SK-N-SH (cell line): ENCODE data around the gene SFRP5.

Experiments used
- CHD2 ChIP-seq: fragments of 150-350 bp; IDR thresholded peaks from 2 replicates; pipeline ENCODE4 v1.6.1; 2018; ENCODE audit warnings: low read length; ENCODE audit not compliant: partially characterized antibody
- EP300 ChIP-seq, 2 experiments: IDR thresholded peaks; 2 replicates each; pipeline versions ENCODE4 v1.4.0 to v1.6.1; 2012; ENCODE audit warnings: borderline replicate concordance in 1 of 2, low read depth in 1 of 2, low read length in 1 of 2
- EZH2phosphoT487 ChIP-seq: fragments of 200-600 bp; sonication (generic); IDR thresholded peaks from 2 replicates; pipeline ENCODE4 v1.6.1; 2017; ENCODE audit warnings: low read depth, mixed run types, mild to moderate bottlenecking, antibody characterized with exemption, moderate library complexity, borderline replicate concordance
- GATA2 ChIP-seq: sonication (generic); formaldehyde crosslinking; IDR thresholded peaks from 2 replicates; pipeline ENCODE4 v1.5.0; 2020; ENCODE audit warnings: mild to moderate bottlenecking, missing genetic modification reagents
- NRF1 ChIP-seq: IDR thresholded peaks from 2 replicates; pipeline ENCODE4 v1.6.1; 2012; ENCODE audit warnings: low read depth, mild to moderate bottlenecking, low read length
- POLR2AphosphoS5 ChIP-seq: IDR thresholded peaks from 2 replicates; pipeline ENCODE4 v1.6.1; 2012; ENCODE audit warnings: low read depth, low read length
- RFX5 ChIP-seq: IDR thresholded peaks from 2 replicates; pipeline ENCODE4 v1.6.1; 2012; ENCODE audit warnings: mild to moderate bottlenecking, improper control_type of control experiment, low read length
- TAF1 ChIP-seq: IDR thresholded peaks from 2 replicates; pipeline ENCODE4 v1.6.1; 2012; ENCODE audit warnings: low read depth, mild to moderate bottlenecking, low read length, moderate library complexity, borderline replicate concordance
- TEAD4 ChIP-seq: IDR thresholded peaks from 2 replicates; pipeline ENCODE4 v1.4.0; 2012; ENCODE audit warnings: mild to moderate bottlenecking, borderline replicate concordance; ENCODE audit not compliant: insufficient read depth
- YY1 ChIP-seq: IDR thresholded peaks from 2 replicates; pipeline ENCODE4 v1.4.0; 2012; ENCODE audit warnings: low read depth, mild to moderate bottlenecking
- TF ChIP-seq, protein P1 (sequence below): fragments of 200-600 bp; sonication (generic); IDR thresholded peaks from 2 replicates; pipeline ENCODE4 v1.6.1; 2017; ENCODE audit warnings: antibody characterized with exemption, mild to moderate bottlenecking, moderate library complexity
- TF ChIP-seq, protein P2 (sequence below): fragments of 150-350 bp; IDR thresholded peaks from 2 replicates; pipeline ENCODE4 v1.6.1; 2017; ENCODE audit warnings: antibody characterized with exemption, low read length, low read depth, borderline replicate concordance
- TF ChIP-seq, protein P3 (sequence below): IDR thresholded peaks from 2 replicates; pipeline ENCODE4 v1.4.0; 2012; ENCODE audit warnings: low read depth

DNA sequence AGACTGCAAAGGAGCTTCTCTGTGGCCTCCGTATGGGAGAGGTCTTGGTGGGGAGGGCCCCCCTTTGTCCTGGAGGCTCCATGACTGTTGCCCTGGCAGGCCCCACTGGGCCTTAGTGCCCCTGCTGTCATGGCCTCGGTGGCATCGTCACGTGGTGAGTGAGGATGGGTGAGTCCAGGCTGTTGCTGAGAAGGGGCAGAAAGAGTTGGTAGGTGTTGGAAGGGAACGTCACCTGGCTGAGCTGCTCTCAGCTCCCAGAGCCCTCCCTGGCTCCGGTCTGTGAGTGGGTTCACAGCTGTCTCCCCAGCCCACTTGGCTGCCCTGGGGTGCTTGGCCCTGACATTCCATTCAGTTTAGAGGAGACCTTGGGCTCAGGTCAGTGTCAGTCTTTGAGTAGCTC, 16.1 kb downstream of the SFRP5 start:
- TF ChIP-seq, protein P1, sequence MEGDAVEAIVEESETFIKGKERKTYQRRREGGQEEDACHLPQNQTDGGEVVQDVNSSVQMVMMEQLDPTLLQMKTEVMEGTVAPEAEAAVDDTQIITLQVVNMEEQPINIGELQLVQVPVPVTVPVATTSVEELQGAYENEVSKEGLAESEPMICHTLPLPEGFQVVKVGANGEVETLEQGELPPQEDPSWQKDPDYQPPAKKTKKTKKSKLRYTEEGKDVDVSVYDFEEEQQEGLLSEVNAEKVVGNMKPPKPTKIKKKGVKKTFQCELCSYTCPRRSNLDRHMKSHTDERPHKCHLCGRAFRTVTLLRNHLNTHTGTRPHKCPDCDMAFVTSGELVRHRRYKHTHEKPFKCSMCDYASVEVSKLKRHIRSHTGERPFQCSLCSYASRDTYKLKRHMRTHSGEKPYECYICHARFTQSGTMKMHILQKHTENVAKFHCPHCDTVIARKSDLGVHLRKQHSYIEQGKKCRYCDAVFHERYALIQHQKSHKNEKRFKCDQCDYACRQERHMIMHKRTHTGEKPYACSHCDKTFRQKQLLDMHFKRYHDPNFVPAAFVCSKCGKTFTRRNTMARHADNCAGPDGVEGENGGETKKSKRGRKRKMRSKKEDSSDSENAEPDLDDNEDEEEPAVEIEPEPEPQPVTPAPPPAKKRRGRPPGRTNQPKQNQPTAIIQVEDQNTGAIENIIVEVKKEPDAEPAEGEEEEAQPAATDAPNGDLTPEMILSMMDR, result no peak
- TF ChIP-seq YY1 (no peak), POLR2AphosphoS5 (no peak), EP300 (IDR thresholded peaks at IDR 0.05; ENCODE audit: borderline replicate concordance in 1 of 2, low read depth in 1 of 2, low read length in 1 of 2) (no peak), RFX5 (no peak), NRF1 (no peak), TEAD4 (no peak), CHD2 (no peak), EZH2phosphoT487 (no peak), GATA2 (no peak), TAF1 (no peak)
- TF ChIP-seq, protein P2, sequence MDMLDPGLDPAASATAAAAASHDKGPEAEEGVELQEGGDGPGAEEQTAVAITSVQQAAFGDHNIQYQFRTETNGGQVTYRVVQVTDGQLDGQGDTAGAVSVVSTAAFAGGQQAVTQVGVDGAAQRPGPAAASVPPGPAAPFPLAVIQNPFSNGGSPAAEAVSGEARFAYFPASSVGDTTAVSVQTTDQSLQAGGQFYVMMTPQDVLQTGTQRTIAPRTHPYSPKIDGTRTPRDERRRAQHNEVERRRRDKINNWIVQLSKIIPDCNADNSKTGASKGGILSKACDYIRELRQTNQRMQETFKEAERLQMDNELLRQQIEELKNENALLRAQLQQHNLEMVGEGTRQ, result no peak
- TF ChIP-seq, protein P3, sequence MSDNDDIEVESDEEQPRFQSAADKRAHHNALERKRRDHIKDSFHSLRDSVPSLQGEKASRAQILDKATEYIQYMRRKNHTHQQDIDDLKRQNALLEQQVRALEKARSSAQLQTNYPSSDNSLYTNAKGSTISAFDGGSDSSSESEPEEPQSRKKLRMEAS, result no peak
